ENCODE measurements around the gene BACH2.
"Not testable (repeated sequence)": the region's sequence is repeated elsewhere in the genome, so short reads cannot be mapped to it uniquely, and the experiment has no call there.

Gene BACH2

DNA sequence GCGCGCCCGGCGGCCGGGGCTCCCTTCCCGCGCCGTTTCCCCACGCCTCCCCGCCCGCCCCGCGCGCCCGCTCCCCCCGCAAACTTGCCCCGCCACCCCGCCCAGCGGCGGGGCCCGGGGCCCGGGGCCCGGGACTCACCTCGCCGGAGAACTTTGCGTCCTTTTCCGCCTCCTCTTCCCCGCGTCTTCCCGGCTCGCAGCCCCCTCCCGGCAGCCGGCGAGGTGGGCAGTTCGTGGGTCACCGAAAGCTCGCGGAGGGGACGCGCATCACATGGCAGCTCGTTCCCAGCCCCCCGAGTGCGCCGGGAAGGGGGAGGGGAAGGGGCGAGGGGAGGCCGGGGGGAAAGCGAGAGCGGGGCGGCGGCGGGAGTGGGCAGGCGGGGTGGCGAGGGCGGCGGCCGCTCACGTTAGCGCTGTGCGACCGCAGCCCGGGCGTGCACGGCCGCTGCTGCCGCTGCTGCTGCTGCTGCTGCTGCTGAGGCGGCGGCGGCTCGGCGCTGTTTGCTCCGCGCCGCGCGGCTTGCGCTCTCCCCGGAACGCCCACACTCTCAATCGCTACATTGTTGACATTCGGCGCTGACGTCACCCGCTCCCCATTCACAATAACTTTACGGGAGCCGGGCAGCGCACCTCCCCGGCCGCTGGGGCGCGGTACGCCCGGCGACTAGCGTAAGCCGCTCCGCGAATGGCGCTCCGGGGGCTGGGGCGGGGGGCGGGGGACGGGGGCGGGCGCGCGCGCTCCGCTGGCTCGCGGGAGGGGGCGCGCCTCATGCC lies at the start of gene BACH2:
Gene BACH2 (minus strand): TSS at position 503 of the 774 bp plus-strand sequence. CDS start 287,999 bp downstream, outside the sequence.
- peak within 1 kb of the TSS; percentile 44 for H3K4me3 ChIP-seq
- DNase-seq (ENCODE audit: low spot score in 2 of 2): peak; percentile 82 to 93
- peaks cover 4% of the 10 kb centered on the region; the same call in 1 of the 2 replicates for H3K4me1 ChIP-seq
- no peaks in the 10 kb centered on the region for H3K9me3 ChIP-seq
- in situ Hi-C loops (cut with MboI; ENCODE audit: low sequenced_read_pairs): loop anchor here (10.0 kb wide), 1 partner anchor 178 kb away; no protein-coding TSS in a partner anchor
- peaks cover 41% of the 10 kb centered on the region for H3K27me3 ChIP-seq (ENCODE audit: low read depth)
- H3K36me3 ChIP-seq (replicated peaks): no peaks in the 10 kb centered on the region

DNA sequence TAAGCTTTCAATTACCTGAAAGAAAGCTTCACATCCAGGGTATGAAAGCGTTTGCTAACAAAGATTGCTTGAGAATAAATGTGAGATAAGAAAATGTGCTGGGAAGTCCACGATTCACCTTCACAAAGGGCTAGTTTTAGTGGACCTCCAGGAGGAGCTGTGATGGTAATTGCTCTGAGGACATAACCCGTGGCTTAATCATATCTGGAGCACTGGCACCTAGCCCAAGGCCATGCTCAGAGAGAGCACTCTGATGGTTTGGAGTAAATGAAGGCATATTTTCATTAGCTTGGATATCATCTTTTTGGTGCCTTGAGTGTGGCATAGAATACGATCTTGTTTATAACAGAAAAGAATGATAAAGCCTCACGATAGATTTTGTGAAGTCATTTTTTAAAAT lies 46.9 kb upstream of the BACH2 start:
- Histone ChIP-seq H3K36me3 (replicated peaks) (no peaks in the 10 kb centered on the region), H3K4me1 (no peaks in the 10 kb centered on the region), H3K9me3 (no peaks in the 10 kb centered on the region), H3K4me3 (no peak overlapping the region), H3K27me3 (ENCODE audit: low read depth) (peaks cover 8% of the 10 kb centered on the region)
- no peak for DNase-seq (ENCODE audit: low spot score in 2 of 2)
- in situ Hi-C loops (cut with MboI; ENCODE audit: low sequenced_read_pairs): no loop called here

DNA sequence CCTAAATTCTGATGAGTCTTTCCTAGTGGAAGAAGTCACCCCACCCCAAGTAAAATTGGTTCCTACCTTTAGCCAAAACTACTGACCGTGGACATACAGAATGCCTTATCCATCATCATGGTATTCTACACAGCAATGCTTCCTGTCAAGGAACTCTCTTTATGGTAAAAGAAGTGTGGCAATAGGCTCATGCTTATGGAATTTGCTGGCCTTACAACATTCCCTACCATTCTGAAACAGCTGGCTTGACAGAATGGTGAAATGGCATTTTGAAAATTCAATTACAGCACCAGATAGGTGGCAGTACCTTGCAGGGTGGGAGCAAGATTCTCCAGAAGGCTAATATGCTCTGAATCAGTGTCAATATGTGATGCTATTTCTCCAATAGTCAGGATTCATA lies 41.8 kb upstream of the BACH2 start:
- Histone ChIP-seq H3K4me1 (no peaks in the 10 kb centered on the region), H3K27me3 (ENCODE audit: low read depth) (peaks cover 5% of the 10 kb centered on the region; the same call in 1 of the 2 replicates), H3K9me3 (no peaks in the 10 kb centered on the region; the same call in 1 of the 2 replicates), H3K36me3 (replicated peaks) (no peaks in the 10 kb centered on the region), H3K4me3 (no peak overlapping the region)
- in situ Hi-C loops (cut with MboI; ENCODE audit: low sequenced_read_pairs): no loop called here
- no peak for DNase-seq (ENCODE audit: low spot score in 2 of 2)

DNA sequence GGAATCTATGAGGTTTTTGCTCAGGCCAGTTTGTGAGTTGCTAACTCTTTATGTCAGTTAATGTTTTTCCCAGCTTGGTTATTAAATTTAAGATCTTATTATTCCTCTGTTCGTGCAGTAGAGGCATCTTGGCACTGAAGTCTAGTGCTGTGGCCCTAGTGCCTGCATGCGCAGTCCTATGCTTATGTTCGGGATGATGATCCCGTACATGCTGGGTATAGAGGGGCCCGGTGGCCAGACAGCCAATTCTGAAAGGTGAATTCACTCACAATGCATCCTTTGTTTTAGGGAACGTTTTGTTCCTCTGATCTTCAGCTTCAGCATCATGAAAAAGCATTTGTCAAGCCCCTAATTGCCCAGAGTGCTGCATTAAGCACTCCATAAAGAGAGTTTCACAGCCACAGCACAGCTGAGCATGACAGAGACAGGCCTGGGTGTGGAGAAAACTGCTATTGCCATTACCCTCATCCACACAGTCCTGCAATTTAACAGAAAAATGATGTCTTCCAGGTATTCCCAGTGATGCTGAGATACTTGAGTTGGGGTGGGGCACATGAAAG lies 39.8 kb upstream of the BACH2 start:
- Histone ChIP-seq H3K36me3 (replicated peaks) (no peaks in the 10 kb centered on the region), H3K4me3 (no peak overlapping the region), H3K4me1 (no peaks in the 10 kb centered on the region), H3K9me3 (no peaks in the 10 kb centered on the region; the same call in 1 of the 2 replicates), H3K27me3 (ENCODE audit: low read depth) (no peaks in the 10 kb centered on the region)
- in situ Hi-C loops (cut with MboI; ENCODE audit: low sequenced_read_pairs): no loop called here
- no peak for DNase-seq (ENCODE audit: low spot score in 2 of 2)

DNA sequence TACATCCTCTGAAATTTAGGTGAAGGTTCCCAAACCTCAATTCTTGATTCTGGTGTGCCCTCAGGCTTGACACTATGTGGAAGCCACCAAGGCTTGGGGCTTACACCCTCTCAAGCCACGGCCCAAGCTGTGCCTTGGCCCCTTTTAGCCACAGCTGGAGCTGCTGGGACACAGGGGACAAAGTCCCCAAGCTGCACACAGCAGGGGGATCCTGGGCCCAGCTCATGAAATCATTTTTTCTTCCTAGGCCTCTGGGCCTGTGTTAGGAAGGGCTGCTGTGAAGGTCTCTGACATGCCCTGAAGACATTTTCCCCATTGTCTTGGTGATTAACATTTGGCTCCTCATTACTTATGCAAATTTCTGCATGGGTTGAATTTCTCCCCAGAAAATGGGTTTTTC lies 37.3 kb upstream of the BACH2 start:
- H3K4me1 ChIP-seq: peaks cover 7% of the 10 kb centered on the region
- no peaks in the 10 kb centered on the region for H3K27me3 ChIP-seq (ENCODE audit: low read depth)
- no peak for DNase-seq (ENCODE audit: low spot score in 2 of 2)
- in situ Hi-C loops (cut with MboI; ENCODE audit: low sequenced_read_pairs): no loop called here
- H3K9me3 ChIP-seq: no peaks in the 10 kb centered on the region; the same call in 1 of the 2 replicates
- no peak overlapping the region for H3K4me3 ChIP-seq
- no peaks in the 10 kb centered on the region for H3K36me3 ChIP-seq (replicated peaks)

DNA sequence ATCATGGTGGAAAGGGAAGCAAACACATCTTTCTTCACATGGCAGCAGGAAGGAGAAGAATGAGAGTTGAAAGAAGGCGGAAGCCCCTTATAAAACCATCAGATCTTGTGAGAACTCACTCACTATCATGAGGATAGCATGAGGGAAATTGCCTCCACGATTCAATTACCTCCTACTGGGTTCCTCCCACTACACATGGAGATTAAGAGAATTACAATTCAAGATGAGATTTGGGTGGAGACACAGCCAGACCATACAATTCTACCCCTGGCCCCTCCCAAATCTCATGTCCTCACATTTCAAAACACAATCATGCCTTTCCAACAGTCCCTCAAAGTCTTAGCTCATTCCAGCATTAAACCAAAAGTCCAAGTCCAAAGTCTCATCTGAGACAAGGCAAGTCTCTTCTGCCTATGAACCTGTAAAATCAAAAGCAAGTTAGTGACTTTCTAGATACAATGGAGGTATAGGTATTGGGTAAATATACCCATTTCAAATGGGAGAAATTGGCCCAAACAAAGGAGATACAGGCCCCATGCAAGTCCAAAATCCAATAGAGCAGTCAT lies 36.4 kb upstream of the BACH2 start:
- DNase-seq (ENCODE audit: low spot score in 2 of 2); H3K36me3 ChIP-seq (replicated peaks); H3K9me3 ChIP-seq; H3K4me3 ChIP-seq; H3K27me3 ChIP-seq (ENCODE audit: low read depth); in situ Hi-C loops (cut with MboI; ENCODE audit: low sequenced_read_pairs): not testable (repeated sequence)
- H3K4me1 ChIP-seq: peaks cover 14% of the 10 kb centered on the region

DNA sequence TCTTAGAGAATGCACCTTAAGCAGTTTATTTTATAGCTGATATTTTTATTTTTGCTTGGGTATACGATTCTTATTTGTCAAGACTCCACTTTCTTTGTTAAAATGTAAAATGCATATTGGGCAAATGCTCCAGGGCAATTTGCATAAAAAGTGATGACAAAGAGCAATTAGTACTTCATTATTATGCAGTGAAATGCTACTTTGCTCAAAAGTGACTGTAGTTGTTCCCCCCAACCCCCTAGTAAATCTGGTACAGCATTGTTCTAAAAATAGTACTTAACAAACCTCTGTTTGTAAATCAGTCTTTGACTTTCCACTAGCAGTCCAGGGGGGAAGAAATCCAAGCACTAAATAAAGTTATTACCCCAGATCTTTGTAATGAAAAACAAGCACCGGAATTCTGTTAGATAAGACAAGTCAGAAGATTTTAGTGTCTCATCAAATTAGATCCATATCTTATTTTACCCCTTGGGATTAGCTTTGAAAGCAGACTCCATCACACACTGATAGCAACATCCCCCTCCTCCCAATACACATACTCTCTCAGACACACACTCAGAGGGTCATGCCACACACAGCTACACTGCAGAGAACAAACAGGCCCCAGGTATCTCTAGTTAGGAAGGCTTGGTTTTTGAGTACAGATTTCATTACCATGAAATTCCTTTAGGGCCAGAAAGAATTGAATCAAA lies 32.9 kb upstream of the BACH2 start:
- H3K36me3 ChIP-seq (replicated peaks): no peaks in the 10 kb centered on the region
- H3K4me3 ChIP-seq: no peak overlapping the region
- H3K27me3 ChIP-seq (ENCODE audit: low read depth): no peaks in the 10 kb centered on the region
- H3K4me1 ChIP-seq: peaks cover 21% of the 10 kb centered on the region
- in situ Hi-C loops (cut with MboI; ENCODE audit: low sequenced_read_pairs): no loop called here
- no peaks in the 10 kb centered on the region; the same call in 1 of the 2 replicates for H3K9me3 ChIP-seq
- DNase-seq (ENCODE audit: low spot score in 2 of 2): peak in 1 of 2 experiments; percentile 52

DNA sequence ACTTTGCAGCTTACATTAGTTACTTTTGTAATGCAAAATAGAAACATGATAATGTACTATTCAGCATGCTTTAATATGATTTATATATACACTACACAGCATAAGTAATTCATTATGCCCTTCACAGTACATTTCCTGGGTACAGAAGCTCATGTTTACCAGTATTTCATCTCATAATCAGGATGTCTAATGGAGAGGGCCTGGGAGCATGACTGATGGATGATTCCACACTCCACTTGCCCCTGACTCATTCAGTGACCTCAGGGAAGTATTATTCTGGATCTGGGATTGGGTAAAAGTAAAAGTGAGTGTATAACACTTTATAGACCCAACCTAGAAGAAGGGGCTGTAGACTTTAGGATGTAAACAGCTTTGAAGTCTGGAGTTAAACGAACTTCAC lies 31.4 kb upstream of the BACH2 start:
- Histone ChIP-seq H3K9me3 (no peaks in the 10 kb centered on the region), H3K4me3 (no peak overlapping the region), H3K36me3 (replicated peaks) (no peaks in the 10 kb centered on the region), H3K4me1 (peaks cover 21% of the 10 kb centered on the region), H3K27me3 (ENCODE audit: low read depth) (no peaks in the 10 kb centered on the region)
- in situ Hi-C loops (cut with MboI; ENCODE audit: low sequenced_read_pairs): no loop called here
- peak in 1 of 2 experiments; percentile 17 for DNase-seq (ENCODE audit: low spot score in 2 of 2)

DNA sequence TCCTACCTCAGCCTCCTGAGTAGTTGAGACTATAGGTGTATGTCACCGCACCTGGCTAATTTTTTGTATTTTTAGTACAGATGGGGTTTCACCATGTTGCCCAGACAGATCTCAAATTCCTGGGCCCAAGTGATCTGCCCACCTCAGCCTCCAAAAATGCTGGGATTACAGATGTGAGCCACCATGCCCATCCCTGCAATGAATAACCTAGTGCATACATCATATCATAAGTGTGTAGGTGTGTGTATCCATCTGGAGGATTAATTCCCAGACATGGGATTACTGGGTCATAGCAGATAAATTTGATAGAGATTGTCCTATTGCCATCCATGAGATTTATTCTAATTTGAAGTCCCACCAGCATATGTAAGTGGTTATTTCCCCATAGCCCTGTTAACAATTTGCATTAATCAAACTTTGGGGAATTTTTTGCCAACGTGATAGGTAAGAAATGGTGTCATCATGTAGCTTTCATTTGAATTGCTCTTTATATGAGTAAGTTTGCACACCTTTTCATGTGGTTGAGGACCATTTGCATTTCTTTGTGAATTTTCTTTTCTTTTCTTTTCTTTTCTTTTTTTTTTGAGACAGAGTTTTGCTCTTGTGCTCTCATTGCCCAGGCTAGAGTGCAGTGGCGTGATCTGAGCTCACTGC lies 29.9 kb upstream of the BACH2 start:
- in situ Hi-C loops (cut with MboI; ENCODE audit: low sequenced_read_pairs): no loop called here
- Histone ChIP-seq H3K4me3 (no peak overlapping the region), H3K36me3 (replicated peaks) (no peaks in the 10 kb centered on the region), H3K27me3 (ENCODE audit: low read depth) (no peaks in the 10 kb centered on the region), H3K4me1 (peaks cover 21% of the 10 kb centered on the region), H3K9me3 (no peaks in the 10 kb centered on the region)
- DNase-seq (ENCODE audit: low spot score in 2 of 2): no peak

DNA sequence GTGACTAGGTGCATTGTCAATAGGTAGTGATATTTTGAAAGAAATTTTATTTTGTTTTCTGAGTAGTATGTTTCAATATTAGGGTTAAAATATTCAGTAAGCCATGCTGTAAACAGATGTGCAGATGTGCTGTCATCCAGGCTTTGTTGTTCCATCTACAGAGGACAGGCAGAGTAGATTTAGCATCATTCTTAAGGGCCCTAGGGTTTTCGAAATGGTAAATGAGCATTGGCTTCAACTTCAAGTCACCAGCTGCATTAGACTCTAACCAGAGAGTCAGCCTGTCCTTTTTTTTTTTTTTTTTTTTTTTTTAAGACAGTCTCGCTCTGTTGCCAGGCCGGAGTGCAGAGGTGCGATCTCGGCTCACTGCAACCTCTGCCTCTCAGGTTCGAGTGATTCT lies 27.1 kb upstream of the BACH2 start:
- H3K4me1 ChIP-seq: peaks cover 13% of the 10 kb centered on the region
- in situ Hi-C loops (cut with MboI; ENCODE audit: low sequenced_read_pairs): no loop called here
- H3K9me3 ChIP-seq: no peaks in the 10 kb centered on the region
- no peaks in the 10 kb centered on the region for H3K27me3 ChIP-seq (ENCODE audit: low read depth)
- no peak overlapping the region for H3K4me3 ChIP-seq
- H3K36me3 ChIP-seq (replicated peaks): no peaks in the 10 kb centered on the region
- DNase-seq (ENCODE audit: low spot score in 2 of 2): no peak

DNA sequence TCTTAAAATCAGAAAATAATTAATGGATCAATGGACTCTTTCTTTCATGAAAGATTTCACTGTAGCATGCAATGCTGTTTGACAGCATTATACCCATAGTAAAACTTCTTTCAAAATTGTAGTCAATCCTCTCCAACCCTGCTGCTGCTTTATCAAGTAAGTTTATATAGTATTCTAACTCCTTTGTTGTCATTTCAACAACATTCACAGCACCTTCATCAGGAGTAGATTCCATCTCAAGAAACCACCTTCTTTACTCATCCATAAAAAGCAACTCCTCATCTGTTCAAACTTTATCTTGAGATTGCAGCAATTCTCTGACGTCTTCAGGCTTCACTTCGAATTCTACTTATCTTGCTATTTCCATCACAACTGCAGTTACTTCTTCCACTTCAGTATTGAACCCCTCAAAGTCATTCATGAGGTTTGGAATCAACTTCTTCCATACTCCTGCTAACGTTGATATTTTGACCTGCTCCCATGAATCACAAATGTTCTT lies 26.4 kb upstream of the BACH2 start:
- Histone ChIP-seq H3K4me3 (no peak overlapping the region), H3K27me3 (ENCODE audit: low read depth) (no peaks in the 10 kb centered on the region; the same call in 1 of the 2 replicates), H3K9me3 (no peaks in the 10 kb centered on the region), H3K36me3 (replicated peaks) (no peaks in the 10 kb centered on the region), H3K4me1 (peaks cover 6% of the 10 kb centered on the region)
- in situ Hi-C loops (cut with MboI; ENCODE audit: low sequenced_read_pairs): no loop called here
- no peak for DNase-seq (ENCODE audit: low spot score in 2 of 2)

DNA sequence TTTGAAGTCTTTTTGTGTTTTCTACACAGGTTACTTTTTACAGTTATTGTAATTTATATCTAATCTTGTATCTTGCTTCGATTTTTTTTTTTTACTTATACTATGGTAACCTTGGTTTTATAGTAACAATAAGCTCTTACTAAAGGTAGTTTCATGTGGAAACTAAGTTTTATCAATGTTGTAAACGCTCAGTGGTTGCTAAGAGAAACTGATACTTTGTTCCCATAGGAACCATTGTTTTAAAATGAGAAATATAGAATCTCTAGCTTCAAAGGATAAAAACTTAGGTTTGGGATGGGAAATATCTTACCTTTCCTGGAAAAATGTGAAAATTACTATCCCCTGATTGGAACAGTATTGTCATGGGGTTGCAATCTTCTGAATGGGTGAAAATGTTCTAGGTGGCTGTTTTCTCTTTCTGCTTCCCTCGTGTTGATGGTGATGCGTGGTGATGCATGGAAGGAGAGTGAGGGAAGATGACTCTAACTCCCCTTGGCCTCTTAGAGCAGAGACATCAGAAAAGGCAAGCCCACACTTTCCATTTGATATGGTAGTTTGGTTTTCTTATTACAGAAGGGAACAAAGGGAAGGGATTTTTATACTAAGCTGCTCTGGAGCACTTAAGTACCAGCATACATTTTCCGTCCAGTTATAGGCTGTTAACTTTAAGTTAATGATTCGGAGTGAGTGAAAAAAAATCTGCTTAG lies 23.5 kb upstream of the BACH2 start:
- H3K9me3 ChIP-seq: no peaks in the 10 kb centered on the region
- H3K4me1 ChIP-seq: no peaks in the 10 kb centered on the region
- no peaks in the 10 kb centered on the region for H3K36me3 ChIP-seq (replicated peaks)
- H3K27me3 ChIP-seq (ENCODE audit: low read depth): peaks cover 5% of the 10 kb centered on the region; the same call in 1 of the 2 replicates
- in situ Hi-C loops (cut with MboI; ENCODE audit: low sequenced_read_pairs): no loop called here
- DNase-seq (ENCODE audit: low spot score in 2 of 2): no peak
- H3K4me3 ChIP-seq: no peak overlapping the region

DNA sequence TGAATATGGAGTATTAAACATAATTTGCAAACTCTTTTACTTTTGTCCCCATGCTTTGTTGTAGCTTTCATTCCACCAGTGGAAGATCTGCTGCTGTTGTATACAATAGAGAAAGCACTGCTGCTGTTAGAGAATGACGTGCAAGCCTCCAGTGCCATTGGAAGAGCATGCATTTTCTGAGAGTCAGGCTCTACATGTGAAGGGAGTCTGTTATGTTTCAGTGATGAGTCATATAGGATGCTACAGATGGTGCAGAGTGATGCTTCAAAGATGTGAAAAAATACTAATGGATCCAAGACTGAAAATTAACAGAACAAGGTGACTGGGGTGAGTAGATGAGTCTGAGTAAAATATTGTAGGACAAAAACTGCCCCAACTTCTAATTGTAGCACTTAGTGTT lies 22.4 kb upstream of the BACH2 start:
- Histone ChIP-seq H3K4me1 (no peaks in the 10 kb centered on the region), H3K4me3 (no peak overlapping the region), H3K36me3 (replicated peaks) (no peaks in the 10 kb centered on the region), H3K9me3 (no peaks in the 10 kb centered on the region), H3K27me3 (ENCODE audit: low read depth) (peaks cover 5% of the 10 kb centered on the region; the same call in 1 of the 2 replicates)
- in situ Hi-C loops (cut with MboI; ENCODE audit: low sequenced_read_pairs): no loop called here
- no peak for DNase-seq (ENCODE audit: low spot score in 2 of 2)

All from HAP-1 (cell line).